ENCODE data around the gene FEM1B. TPM values are rescaled to one million over a fixed set of nuclear protein-coding genes. Genes with fewer than 3 reads are reported as not detected.

FEM1B gene
- total and polyA plus RNA-seq, 7 donors: 23.5 to 188 (median 69.3) TPM

GRCh38 chr15:68258692-68259091 is 18.9 kb upstream of the FEM1B start:
- H3K27me3 ChIP-seq (ENCODE audit: insufficient read depth in 3 of 3, low read length in 2 of 3): no peaks in the 10 kb centered on the region
- H3K9me3 ChIP-seq: no peaks in the 10 kb centered on the region
- H3K36me3 ChIP-seq (ENCODE audit: insufficient read depth in 1 of 2, low read depth in 1 of 2): no peaks in the 10 kb centered on the region
- ATAC-seq: peak; percentile 36 to 46 (median 44)
- peaks cover 20% of the 10 kb centered on the region for H3K4me1 ChIP-seq
- intact Hi-C loops (cut with DNase I): loop anchor here in 1 of 2 donors (5.0 kb wide), 1 partner anchor 34 kb away; no protein-coding TSS in a partner anchor
- no peak for TF ChIP-seq CTCF (IDR thresholded peaks at IDR 0.05)
- no peak overlapping the region for H3K4me3 ChIP-seq
- H3K27ac ChIP-seq: peak overlapping the region; percentile 83
- DNase-seq: peak; percentile 44 to 67
- WGBS, 3 donors: 51 to 61% (median 53%) methylated on average over 4 of the region's 4 CpGs

GRCh38 chr15:68259883-68260282 is 17.7 kb upstream of the FEM1B start:
- peak; percentile 23 to 71 (median 50) for ATAC-seq
- Histone ChIP-seq H3K4me1 (peaks cover 20% of the 10 kb centered on the region), H3K9me3 (no peaks in the 10 kb centered on the region), H3K27ac (peak overlapping the region; percentile 83), H3K4me3 (no peak overlapping the region), H3K36me3 (ENCODE audit: insufficient read depth in 1 of 2, low read depth in 1 of 2) (no peaks in the 10 kb centered on the region), H3K27me3 (ENCODE audit: insufficient read depth in 3 of 3, low read length in 2 of 3) (no peaks in the 10 kb centered on the region)
- no peak for TF ChIP-seq CTCF (IDR thresholded peaks at IDR 0.05)
- DNase-seq: no peak
- intact Hi-C loops (cut with DNase I): loop anchor here in 1 of 2 donors (5.0 kb wide), 1 partner anchor 32 kb away; no protein-coding TSS in a partner anchor
- WGBS, 3 donors: 20 to 61% (median 39%) methylated on average over 2 of the region's 2 CpGs

- ATAC-seq (no peak), DNase-seq (no peak)
- 88 to 93% (median 91%) methylated on average over 3 of the region's 3 CpGs for WGBS, 3 donors
- H3K27me3 ChIP-seq (ENCODE audit: insufficient read depth in 3 of 3, low read length in 2 of 3): no peaks in the 10 kb centered on the region
- TF ChIP-seq CTCF (IDR thresholded peaks at IDR 0.05): no peak
- H3K36me3 ChIP-seq (ENCODE audit: insufficient read depth in 1 of 2, low read depth in 1 of 2): no peaks in the 10 kb centered on the region
- H3K27ac ChIP-seq: no peak overlapping the region
- peaks cover 20% of the 10 kb centered on the region for H3K4me1 ChIP-seq
- no peaks in the 10 kb centered on the region for H3K9me3 ChIP-seq
- intact Hi-C loops (cut with DNase I): no loop called here
- no peak overlapping the region for H3K4me3 ChIP-seq
Observed at GRCh38 chr15:68261241-68261640, 16.3 kb upstream of the FEM1B start.

GRCh38 chr15:68261980-68262379 is 15.6 kb upstream of the FEM1B start:
- no peak for TF ChIP-seq CTCF (IDR thresholded peaks at IDR 0.05)
- Histone ChIP-seq H3K4me3 (no peak overlapping the region), H3K27me3 (ENCODE audit: insufficient read depth in 3 of 3, low read length in 2 of 3) (no peaks in the 10 kb centered on the region), H3K4me1 (peaks cover 20% of the 10 kb centered on the region), H3K36me3 (ENCODE audit: insufficient read depth in 1 of 2, low read depth in 1 of 2) (no peaks in the 10 kb centered on the region), H3K27ac (no peak overlapping the region), H3K9me3 (no peaks in the 10 kb centered on the region)
- intact Hi-C loops (cut with DNase I): no loop called here
- WGBS, 3 donors: 92 to 97% (median 95%) methylated on average over 3 of the region's 3 CpGs
- no peak for ATAC-seq
- DNase-seq: no peak
